ENCODE measurements around the gene PIP5K1C.
"Not testable (repeated sequence)": the region's sequence is repeated elsewhere in the genome, so short reads cannot be mapped to it uniquely, and the experiment has no call there.

The PIP5K1C gene

DNA sequence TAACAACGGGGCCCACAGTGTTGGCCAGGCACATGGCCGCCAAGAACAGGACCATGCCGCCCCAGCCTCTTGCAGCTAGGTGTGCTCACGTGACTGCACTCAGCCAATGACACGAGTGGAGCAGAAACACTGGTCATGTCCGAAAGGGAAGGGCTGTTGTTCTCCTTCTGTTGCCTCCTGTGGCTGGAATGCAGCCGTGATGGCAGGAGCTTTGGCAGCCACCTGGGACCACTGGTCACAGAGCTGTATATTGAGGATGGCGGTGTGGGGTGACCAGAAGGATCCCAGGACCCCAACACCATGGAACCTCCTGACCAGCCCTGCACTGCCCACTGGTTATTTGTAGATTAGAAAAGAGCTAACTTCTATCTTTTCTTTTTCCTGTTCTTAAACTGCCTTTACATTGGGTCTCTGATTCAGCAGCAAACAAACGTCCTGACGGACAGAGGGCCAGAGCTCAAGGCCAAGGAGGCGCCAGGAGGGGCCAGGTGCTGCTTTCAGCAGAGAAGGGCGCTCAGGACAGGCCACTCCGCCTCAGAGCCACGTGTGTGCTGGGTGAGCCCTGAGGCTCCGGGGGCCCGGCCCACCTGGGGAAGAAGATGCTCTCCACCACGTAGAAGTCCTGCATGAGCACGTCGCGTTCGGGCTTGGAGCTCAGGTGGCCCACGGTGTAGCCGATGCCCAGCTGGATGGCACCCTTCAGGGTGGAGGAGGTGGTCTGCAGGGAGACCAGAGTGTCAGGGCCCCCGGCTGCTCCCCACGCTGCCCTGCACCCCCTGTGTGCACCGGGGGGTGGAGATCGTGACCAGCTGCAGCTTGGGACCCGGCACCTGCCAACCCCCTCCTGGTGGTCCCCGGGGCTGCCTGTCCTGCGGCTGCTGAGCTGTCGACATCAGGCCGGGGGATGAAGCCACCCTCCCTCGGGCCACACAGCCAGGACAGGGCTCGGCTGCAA lies 38.7 kb downstream of the PIP5K1C start:
- no peak for DNase-seq (ENCODE audit: low read depth, low spot score)

DNA sequence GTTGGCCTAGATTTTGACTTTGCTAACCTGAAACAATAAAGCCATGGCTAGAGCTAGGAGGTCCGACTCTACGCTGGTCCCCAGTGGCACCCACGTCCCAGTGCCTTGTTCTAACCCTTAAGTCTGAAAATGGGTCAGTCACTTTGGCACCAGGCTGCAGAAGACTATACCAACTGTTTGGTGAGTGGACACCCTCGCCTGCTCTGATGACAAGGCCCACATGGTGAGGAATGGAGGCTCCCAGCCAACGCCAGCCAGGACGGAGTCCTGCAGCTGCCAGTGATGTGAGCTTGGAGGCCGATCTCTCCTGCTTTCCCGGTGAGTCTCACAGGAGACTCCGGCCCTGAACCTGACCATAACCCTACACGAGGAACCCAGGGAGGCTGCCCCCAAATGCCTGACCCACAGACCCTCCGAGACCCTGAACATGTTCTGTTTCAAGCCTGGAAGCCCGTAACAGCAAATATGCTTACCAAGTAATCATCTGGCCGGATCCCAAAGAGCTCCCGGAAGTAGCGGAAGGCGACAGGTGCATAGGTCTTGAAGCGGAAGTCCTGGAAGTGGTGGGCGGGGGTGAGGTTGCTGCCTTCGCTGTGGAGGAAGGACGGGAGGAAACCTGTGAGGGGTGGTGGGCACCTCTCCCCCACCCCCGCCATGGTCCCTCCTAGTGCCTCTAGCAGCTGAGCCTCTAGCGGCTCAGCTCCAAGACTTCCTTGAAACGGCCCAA lies 39.6 kb downstream of the PIP5K1C start:
- no peak for DNase-seq (ENCODE audit: low read depth, low spot score)

DNA sequence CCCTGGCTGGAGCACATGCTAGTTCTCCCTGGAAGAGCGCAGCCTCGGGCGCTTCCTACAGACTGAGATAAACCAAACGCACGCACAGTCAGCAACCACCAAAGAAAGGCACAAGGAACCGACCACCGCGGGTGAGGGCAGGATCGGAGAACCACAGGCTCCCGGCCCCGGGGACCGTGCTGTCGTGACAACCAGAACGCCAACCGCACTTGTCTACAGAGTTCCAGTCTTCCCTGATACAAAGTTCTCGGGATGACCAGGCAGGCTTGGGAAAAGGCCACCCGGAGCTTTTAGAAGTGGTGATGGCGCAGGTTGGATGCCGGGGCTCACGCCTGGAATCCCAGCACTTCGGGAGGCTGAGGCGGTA lies 40.5 kb downstream of the PIP5K1C start:
- DNase-seq (ENCODE audit: low read depth, low spot score): no peak

DNA sequence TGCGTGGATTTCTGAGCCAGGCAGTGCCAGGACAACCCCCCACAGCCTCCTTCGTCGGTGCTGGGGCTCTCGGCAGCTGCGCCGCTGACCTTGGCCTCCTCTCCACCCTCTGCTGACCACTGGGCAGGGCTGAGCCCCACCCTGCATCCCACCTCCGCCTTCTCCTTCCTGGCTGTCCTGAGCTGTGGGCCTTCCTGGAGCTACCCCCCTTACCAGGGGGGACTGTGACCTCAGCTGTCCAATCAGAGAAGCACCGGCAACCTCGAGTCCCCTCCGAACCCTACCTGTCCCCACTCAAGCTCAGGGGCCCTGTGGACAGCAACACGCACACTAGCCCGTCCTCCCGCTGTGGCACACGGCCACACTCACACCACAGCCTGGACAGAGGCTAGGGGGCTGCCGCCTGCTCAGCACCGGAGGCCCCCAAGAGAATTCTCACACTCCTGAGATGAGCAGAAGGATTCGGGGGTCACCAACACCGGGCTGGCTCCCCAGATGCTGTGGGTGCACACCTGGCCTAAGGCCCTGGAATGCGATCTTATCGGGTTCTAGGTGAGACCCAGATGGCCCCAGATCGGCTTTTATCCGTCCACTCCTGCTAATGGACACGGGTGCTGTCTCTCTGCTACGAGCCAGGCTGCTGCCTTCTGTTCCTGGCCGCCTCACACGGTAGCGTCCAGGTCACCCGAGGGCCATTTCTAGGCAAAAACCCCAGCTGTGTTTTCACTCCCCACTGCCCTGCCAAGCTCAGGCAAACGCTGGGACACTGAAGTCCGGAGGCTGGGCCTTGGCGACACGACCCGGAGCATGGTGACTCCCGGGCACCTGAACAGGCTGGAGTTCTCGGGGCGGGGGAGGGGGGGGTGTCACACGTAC lies 41.2 kb downstream of the PIP5K1C start:
- no peak for DNase-seq (ENCODE audit: low read depth, low spot score)

DNA sequence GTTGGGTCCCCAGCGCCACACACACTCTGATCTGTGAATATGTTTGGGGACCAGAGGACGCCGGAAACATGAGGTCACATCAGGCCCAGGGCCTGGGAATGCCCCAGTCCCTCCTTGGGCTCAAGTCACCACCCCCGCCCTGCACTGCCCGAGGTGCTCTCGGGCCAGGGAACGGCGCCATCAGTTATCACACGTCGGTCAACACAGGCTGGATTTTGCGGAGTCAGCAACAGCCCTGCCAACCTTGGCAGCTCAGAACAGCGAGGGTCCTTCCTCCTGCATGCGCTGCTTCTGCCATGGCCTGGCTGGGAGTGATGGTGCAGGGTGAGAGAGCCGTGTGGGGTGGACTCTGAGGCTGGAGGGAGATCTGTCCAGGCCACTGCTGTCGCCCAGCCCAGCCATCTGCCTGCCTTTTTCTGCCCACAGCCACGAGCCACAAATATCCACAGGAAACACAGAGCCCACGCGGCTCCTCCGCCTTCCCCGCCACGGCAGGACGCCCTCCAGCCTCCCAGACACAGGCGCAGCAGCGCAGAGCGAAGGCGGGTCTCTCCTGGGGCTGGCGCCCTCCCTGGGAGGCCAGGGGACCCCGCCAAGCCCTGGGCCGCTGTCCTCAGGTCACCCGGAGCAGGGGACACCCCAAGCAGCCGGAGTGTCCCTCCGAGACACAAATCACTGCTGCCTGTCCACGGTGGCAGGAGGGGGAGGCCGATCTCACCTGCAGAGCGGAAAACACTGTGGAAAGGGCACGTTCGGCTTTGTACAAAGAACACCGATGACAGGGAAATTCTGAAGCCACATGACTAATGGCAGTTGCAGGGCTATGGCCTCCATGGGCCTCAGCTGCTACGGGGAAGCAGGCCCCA lies 42.0 kb downstream of the PIP5K1C start:
- no peak for DNase-seq (ENCODE audit: low read depth, low spot score)

DNA sequence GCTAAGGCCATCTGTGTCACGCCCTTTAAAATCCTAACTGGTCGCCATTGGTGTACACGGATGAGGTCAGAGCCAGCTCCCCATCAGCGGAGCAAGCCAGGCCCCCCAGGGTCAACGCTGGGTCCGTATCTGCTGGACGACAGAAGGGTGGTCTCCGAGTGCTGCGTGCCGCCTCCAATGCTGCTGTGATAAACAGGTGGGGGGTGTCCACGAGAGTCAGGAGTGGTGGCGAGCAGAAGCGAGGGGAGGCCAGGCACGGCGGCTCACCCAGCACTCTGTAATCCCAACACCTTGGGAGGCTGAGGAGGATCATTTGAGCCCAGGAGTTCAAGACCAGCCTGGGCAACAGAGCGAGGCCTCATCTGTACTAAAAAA lies 42.9 kb downstream of the PIP5K1C start:
- no peak for DNase-seq (ENCODE audit: low read depth, low spot score)

DNA sequence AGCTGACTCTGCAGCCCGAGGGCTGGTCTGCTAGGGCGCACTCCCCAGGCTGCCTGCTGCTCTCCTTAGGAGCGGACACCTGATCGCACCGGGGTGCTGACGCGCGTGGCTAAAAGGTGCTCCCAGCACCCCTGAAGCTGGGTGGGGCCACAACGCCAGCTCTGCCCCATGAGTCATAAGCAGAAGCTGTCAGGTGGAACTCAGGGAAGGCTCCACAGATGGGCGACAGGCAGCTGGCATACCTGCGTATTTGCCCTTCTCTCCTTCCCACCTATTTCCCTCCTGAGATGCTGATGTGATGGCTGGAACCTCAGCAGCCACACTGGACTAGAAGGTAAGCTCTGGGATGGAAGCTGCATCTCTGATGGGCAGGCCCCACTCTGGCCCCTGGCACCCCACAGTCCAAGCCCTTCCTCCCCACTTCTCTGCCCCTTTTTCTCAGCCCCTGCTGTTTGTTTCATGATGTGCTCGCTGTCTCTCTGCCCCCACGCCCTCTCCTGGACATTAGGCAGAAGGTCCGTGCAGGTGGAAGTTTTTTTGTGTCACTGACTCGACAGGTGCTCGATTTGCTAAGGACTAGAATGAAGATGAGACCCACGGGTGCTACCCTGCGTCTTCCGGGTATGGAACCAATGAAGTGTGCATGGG lies 43.4 kb downstream of the PIP5K1C start:
- DNase-seq (ENCODE audit: low read depth, low spot score): no peak

DNA sequence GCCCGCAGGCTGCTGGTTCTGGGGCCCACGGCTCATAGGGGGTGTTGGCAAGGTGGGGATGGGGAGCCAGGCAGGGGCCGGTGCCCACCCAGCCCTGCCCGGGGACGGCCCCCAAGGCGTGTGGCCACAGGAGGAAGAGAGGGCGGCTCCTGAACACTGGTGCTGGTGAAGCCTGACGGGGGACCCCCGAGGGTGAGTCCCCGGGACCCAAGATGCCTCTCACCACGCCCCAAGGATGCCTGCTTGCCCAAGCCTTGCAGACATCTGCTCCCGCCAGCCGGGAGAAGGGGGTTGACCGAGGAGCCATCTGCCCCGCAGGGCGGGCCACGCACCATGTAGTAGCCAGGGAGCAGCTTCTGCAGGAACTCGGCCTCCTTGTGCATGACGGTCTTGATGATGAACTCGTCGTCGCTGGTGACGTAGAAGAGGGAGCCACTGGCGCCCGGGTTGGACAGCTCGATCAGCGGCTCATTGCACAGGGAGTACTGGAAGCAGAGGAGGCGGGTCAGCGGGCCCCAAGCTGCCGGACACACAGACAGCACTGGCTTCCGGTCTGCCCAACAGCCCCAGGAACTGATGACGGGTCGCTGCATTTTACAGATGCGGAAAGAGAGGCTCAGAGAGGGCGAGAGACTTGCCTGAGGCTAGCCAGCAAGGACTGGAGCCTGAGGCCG lies 44.1 kb downstream of the PIP5K1C start:
- peak; percentile 28 for DNase-seq (ENCODE audit: low read depth, low spot score)

DNA sequence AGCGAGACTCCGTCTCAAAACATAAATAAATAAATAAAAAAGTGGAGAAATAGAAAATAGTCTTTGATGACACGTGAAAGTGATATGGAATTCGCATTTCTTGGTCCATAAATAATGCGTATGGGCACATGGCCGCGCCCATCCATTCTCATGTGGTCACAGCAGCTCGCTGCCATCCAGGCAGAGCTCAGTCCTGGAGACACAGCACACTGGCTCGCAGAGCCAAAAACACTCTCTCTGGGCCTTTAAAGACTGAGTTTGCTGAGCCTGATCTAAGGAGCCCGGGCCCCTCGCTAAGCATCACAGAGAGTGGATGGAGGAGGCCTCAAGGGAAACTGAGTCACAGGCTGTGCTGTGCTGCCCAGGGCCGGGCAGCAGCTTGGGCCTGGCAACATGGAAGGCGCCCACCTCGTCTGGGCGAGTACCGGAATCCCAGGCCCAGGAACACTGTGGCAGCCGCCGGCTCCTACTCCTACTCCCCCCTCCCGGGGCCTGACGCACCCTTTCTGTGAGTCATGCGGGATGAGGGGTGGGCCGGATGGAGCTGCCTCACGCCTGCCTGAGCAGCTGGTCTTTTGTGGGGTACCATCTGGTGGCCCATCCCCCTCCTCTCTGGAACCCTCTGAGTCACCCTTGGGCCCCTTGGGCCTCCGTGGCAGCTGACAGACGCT lies 44.7 kb downstream of the PIP5K1C start:
- peak; percentile 95 for DNase-seq (ENCODE audit: low read depth, low spot score)

DNA sequence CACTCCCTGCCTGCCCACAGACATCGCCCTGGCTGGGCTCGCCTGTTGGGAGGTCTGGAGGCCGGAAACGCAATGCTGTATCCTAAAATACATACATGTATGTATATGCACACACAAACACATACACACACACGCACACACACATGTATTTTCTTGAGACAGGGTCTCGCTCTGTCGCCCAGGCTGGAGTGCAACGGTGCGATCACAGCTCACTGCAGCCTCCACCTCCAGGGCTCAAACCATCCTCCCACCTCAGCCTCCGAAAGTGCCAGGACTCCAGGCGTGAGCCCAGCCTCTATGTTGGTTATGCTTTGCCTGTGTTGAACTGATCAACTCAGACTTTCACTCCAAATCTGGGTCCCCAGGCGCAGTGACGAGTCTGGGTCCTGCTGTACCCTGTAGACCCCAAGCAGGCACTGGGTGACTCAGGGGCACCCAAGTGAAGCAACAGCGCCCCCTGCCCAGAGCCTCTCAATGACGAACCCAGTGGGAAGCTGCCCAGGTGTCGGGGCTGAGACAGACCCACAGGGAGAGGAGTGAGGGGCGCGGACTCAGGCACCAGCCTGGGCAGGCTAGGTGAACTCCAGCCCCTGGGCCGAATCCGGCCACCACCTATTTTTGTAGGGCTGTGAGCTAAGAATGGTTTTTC lies 46.3 kb downstream of the PIP5K1C start:
- DNase-seq (ENCODE audit: low read depth, low spot score): no peak

DNA sequence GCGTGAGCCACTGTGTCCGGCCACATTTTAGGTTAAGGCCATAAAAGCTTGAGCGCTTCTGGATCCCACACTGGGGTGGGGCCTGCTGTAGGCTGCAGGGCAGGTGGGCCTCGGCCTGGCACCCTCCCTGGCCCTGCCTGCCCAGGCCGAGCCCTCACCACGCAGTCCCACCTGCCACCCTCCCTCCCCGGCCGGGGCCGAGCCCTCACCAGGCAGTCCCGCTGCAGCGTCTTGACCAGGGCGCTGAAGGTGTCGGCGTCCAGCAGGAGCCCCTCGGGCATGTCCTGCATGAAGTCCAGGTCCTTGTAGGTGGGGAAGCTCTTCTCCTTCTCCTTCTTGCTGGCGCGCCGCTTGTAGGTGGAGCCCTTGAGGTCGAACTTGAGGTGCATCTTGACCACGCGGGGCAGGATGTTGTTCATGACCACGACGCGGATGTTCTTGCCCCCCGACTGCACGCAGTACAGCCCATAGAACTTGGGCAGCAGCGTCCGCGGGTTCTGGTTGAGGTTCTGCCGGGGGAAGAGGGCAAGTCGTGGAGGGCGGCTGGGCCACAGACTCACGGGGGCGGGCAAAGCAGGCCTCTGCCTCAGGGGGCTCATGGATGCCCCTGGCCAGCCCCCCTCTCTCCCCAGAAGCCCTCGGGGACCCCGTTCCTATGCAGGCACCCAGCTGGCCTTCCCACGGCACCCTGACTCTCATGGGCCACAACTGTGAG lies 47.0 kb downstream of the PIP5K1C start:
- DNase-seq (ENCODE audit: low read depth, low spot score): no peak

DNA sequence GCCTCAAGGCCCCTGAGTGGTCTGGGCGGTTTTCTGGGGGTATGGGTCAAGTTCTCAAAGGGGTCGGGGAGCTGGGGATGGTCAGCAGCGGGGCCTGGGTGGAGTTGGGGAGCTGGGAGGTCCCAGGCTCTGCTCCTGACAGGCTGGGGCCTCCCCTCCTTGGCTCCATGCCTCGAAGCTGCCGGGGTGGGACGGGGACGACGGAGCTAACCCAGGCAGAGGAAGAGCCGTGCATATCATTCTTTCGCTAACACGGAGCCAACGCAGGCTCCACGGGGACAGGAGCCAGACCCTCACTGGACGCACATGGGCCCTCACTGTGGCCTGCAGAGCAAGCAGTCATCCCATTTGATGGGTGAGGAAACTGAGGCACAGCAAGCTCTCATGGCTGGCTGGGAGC lies 47.8 kb downstream of the PIP5K1C start:
- DNase-seq (ENCODE audit: low read depth, low spot score): no peak

DNA sequence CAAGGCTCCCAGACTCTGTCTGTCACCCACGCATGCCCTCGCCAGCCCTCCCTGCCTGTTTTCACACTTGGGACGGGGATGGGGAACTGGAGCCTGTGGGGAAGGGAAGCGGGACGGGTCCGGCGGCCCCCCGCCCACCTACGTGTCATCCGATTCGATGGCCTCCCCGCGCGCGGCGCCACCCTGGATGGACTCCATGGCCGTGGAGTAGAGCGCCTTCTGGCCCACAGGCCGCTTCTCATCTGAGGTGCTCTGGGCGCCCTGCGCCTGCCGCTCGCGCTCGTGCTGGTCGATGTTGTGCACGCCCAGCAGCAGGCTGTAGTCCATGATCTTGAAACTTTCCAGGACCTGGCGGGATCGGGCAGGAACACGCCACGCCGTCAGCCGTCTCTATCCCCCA lies 48.6 kb downstream of the PIP5K1C start:
- no peak for DNase-seq (ENCODE audit: low read depth, low spot score)

DNA sequence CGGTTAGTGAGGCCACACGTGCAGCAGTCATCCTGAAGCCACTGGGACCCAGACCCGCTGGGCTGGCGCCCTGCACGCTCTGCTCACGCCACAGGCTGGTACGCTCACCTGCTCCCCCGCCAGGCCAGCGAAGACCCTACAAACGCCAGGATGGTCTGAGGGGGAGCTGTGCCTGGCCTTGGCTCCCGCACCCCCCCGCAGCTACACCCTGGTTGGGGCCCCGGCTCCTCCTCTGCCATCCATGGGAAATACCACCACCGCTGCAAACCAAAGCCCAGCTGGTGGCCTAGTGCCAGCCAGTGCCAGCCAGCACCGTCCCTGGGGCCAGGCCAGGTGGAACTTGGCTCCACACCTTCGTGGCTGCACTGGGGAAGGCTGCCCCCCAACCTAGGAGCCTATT lies 50.4 kb downstream of the PIP5K1C start:
- no peak for DNase-seq (ENCODE audit: low read depth, low spot score)

DNA sequence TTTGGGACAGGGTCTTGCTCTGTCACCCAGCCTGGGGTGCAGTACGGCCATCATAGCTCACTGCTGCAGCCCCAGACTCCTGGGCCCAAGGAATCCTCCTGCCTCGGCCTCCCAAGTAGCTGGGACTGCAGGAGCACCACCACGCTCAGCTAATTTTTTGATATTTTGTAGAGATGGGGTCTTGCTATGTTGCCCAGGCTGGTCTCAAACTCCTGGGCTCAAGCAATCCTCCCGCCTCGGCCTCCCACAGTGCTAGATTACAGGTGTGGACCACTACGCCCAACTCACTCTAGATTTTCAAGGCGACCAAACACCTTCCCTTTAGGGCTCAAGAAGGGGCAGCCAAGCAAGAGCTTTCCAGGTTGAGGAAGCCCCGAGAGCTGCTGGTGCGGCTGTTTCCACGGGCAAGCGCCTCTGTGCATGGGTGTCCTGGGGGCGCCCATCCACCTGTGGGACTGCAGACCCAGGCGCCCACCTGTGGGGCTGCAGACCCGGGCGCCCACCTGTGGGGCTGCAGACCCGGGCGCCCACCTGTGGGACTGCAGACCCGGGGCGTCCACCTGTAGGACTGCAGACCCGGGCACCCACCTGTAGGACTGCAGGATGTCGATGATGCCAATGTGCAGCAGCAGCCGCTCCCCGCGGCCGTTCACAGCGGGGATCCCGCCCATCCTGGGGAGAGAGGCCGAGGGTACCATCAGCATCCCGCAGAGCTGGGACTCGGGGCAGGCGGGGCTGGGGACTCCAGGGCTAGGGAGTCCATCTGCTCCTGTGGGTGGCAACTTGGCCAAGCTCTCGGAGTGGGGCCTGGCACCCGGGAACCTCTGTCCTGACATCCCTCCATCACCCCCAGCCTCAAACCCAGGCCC lies 52.0 kb downstream of the PIP5K1C start:
- no peak for DNase-seq (ENCODE audit: low read depth, low spot score)

DNA sequence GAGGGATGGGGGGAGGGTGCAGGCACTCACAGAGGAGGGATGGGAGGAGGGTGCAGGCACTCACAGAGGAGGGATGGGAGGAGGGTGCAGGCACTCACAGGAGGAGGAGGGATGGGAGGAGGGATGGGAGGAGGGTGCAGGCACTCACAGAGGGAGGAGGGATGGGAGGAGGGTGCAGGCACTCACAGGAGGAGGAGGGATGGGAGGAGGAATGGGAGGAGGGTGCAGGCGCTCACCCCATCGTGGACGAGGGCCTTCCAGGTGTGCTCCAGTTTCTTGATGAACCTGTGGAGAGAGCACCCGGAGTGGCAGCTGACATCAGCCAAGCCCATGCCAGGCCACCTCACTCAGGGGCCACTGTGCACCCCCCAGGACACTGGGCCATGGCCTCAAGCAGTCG lies 53.2 kb downstream of the PIP5K1C start:
- DNase-seq (ENCODE audit: low read depth, low spot score): not testable (repeated sequence)

Data from astrocyte of the hippocampus (primary cell).